ENCODE results near the gene ATXN3L. TPM values are rescaled to one million over a fixed set of nuclear protein-coding genes. Genes with fewer than 3 reads are reported as not detected.

The ATXN3L gene
- total and polyA plus RNA-seq, 2 of the 8 experiments (the other 6 are each of a cell fraction or from before 2014, with no cell fraction given) = not detected

GRCh38 chrX:13275031-13275430 is 44.8 kb downstream of the ATXN3L start (continued):
- TF ChIP-seq NANOG (IDR thresholded peaks at IDR 0.05; ENCODE audit: insufficient read depth, low read depth, low read length, poor library complexity, severe bottlenecking) (no peak), CBX8 (IDR thresholded peaks at IDR 0.05; ENCODE audit: borderline replicate concordance, low read depth, low read length) (no peak), CHD7 (IDR thresholded peaks at IDR 0.05; ENCODE audit: insufficient replicate concordance, low read length) (no peak), HDAC2 (IDR thresholded peaks at IDR 0.05; ENCODE audit: borderline replicate concordance in 1 of 2, low read depth in 2 of 2, low read length in 2 of 2) (no peak), TCF12 (IDR thresholded peaks at IDR 0.05; ENCODE audit: low read depth, low read length) (no peak), GABPA (IDR thresholded peaks at IDR 0.05; ENCODE audit: borderline replicate concordance, insufficient read depth, low read length) (no peak), TBP (IDR thresholded peaks at IDR 0.05; ENCODE audit: low read depth, low read length) (no peak)
